GM18870 (cell line): ENCODE data around the gene GNRHR.
"Not testable (repeated sequence)": the region's sequence is repeated elsewhere in the genome, so short reads cannot be mapped to it uniquely, and the experiment has no call there.

Experiments
- ATAC-seq: cut with Tn5 transposase; IDR thresholded peaks from one replicate; pipeline ENCODE4 v1.9.1; 2021; ENCODE audit warnings: moderate library complexity; ENCODE audit not compliant: unreplicated experiment

GNRHR gene, protein sequence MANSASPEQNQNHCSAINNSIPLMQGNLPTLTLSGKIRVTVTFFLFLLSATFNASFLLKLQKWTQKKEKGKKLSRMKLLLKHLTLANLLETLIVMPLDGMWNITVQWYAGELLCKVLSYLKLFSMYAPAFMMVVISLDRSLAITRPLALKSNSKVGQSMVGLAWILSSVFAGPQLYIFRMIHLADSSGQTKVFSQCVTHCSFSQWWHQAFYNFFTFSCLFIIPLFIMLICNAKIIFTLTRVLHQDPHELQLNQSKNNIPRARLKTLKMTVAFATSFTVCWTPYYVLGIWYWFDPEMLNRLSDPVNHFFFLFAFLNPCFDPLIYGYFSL

DNA sequence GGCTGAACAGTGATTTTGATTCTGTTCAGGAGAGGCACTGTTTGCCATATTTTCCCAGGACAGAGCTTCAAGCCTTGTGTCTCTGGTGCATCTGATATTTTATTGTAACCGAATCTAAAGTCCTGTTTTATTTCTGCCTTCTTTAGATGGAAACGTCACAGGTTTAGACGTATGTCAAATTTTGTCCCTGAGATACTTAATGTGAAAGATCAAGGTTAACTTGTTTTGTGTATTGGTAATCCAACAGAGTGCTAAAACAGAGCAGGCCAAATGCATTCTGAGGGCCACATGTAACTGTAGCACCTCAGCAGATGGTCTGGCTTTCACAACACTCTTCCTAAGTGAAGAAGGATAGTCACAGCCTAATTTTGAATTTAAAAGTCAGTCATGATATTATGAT is at the start of gene GNRHR:
Gene GNRHR, minus strand, starts transcription at position 101 of the 400 bp plus-strand sequence. Its CDS starts 53 bp downstream, at position 48.
- no peak for ATAC-seq

DNA sequence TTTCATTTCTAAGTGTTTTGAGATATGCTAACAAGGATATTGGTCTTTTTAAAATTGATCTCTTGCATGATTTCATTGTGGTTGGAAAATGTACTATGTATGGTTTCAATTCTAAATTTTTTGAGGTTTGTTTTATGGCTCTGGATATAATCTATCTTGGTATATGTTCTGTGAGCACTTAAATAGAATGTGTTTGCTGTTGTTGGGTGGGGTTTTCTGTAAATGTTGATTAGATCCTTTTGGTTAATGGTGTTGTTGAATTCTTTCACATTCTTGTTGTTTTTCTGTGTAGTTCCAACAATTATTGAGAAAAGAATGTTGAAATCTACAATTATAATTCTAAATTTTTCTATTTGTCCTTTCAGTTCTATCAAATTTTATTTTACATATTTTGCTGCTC is 42.6 kb upstream of the GNRHR start:
- no peak for ATAC-seq

GRCh38 chr4:67790721-67791120 is 36.5 kb upstream of the GNRHR start:
- no peak for ATAC-seq

DNA sequence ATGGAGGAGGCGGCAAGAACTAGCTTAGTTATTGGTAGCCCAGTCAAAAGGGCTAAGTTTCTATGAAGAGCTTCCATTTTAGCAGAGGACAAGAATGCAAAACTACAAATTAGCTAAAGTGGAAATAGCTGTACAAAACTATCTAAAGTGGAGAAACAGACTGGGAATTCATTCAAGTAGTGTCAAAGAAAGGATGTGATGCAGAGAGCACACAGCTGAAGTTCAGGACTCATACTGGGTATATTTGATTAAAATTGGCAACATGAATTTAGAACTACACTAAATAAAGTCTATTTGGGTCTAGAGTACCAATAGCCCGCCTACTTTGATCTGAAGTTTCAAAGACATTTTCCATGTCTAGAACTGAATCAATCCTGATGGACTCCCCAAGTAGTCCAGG is 33.1 kb upstream of the GNRHR start:
- ATAC-seq: no peak

DNA sequence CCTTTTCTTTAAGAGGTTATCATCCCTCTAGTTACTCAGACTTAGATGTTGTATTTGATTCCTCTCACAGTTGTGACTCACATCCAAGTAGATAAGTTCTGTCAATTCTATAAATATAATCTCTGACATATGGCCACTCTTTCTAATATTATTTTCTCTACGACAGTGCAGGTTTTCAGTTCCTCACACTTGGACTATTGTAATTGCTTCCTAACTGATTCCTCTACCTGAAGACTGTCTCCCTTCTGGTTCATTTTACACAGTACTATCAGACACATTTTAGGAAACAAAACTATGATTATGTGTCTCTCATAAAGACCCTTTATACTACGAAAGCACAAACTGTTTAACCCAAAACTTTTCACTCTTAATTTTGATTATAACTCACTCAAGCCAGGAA is 31.3 kb upstream of the GNRHR start:
- ATAC-seq: no peak

DNA sequence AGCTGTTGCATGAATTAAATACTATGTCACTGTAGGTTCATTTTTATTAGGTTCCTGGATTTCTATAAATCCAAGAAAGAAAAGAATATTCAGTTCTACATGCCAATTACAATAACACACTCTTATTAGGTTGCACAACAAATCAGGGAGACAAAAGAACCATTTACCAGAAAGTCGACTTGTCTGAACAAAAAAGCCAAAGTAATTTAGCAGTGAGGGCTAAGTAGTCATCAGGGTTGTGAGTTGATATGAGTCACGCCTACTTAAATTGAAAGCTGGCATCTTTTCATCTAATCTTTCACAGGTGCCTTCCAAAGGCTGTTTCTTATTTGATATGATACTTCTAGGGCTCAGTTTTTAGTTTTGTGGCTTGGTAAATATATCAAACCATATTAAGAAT is 25.4 kb upstream of the GNRHR start:
- no peak for ATAC-seq

GRCh38 chr4:67776746-67777145 is 22.6 kb upstream of the GNRHR start:
- ATAC-seq: no peak

GRCh38 chr4:67770422-67770821 is 16.2 kb upstream of the GNRHR start:
- no peak for ATAC-seq

- no peak for ATAC-seq
These were observed 11.7 kb upstream of the GNRHR start for GRCh38 chr4:67765928-67766327.

GRCh38 chr4:67765401-67765800 is 11.2 kb upstream of the GNRHR start:
- ATAC-seq: no peak

DNA sequence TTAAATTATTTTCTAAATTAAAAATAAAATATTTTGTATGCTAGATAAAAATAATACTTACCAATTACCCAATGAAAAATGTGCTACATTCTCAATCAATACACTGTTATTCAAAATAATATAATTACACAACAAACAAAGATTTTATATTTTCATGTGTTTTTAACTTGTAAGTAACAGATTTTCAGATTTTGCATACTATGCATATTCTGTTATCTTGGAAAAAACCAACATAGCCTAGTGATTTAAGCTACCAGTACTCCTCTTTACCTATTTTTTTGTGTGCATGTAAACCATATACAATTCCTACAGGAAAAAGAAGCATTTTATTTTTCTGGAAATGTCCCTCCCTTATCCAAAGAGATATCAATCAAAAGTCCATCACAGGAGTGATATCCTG is 10.0 kb upstream of the GNRHR start:
- ATAC-seq: no peak

GRCh38 chr4:67762086-67762485 is 7.9 kb upstream of the GNRHR start:
- ATAC-seq: peak; percentile 100

GRCh38 chr4:67756991-67757390 is 2.8 kb upstream of the GNRHR start:
- not testable (repeated sequence) for ATAC-seq

DNA sequence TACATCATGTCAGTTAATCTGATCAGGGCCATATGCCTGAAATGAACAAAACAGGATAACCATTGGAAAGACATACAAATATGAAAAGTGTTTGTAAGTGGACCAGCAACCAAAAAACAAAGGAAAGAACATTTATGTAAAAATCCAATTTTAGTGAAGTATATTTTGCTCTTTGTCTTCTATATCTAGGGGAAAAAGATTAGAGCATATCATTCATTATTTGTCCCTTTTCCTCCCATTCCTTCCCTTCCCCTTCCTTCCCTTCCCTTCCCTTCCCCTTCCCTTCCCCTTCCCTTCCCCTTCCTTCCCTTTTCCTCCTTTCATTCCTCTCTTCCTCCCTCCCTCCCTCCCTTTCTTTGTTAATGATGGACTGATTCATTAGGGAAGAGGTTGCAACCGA is 1.8 kb upstream of the GNRHR start:
- no peak for ATAC-seq

DNA sequence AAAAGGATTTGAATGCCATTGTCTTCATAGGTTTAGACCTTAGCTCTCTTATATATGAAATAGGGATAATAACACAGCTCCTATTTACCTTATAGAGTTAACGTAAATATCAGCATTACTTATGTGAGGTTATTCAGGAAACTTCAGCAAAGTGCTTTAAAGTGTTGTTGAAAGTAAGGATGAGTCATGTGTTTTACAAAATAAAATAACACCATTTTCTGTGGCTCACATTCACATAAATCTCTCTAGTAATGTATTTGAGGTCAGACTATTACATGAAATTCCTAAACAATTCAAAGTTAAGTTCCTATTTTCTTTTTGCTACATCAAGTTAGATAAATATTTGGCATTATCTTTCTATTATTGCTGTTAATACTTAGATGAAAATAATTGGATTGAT is 2.9 kb downstream of the GNRHR start:
- ATAC-seq: no peak

DNA sequence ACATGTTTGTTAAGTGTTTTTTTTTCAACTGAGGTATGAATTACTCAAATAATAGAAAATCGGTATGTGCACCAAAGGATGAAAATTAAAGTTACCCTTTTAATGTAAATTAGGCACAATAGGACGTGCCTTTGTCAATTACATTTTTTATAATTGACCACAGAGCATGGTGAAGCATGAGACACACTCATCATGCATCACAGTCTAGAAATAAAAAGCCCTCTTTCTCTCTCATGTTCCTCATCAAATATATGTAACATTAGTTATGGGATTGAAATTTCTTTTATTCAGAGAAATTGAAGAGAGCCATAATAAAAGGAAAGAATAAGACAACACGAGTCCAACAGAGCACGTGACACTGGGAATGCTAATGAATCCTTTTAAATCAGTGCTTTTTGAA is 3.5 kb downstream of the GNRHR start:
- ATAC-seq: no peak

GRCh38 chr4:67749286-67749685 is 4.9 kb downstream of the GNRHR start:
- ATAC-seq: no peak

- ATAC-seq: peak; percentile 48
These were observed 7.2 kb downstream of the GNRHR start for GRCh38 chr4:67746797-67747495.

DNA sequence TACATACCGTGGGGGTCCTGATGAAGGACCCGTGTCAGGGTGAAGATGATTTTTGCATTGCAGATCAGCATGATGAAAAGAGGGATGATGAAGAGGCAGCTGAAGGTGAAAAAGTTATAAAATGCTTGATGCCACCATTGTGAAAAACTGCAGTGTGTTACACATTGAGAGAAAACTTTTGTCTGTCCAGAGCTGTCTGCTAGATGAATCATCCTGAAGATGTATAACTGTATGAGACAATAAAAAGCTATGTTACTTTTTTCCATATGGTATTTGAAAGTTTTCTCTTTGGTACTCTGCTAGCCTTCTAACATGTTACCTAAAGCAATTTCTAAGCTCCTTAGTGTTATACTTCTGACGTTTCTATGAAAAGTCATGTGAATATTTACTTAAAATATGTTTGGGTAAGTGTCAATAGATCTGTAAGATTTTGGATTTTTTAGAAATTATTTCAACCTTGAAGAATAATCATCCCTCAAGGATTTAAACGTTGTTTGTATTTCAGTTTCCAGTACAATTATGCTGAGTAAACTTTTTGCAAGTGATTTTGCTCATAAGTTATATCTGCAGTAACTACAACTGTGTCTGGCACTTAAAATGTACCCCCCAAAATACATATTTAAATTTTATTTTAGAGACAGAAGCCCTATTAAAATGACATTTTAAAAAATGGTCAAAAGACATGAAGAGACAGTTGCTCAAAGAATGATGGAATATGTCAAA is 9.5 kb downstream of the GNRHR start:
- no peak for ATAC-seq

DNA sequence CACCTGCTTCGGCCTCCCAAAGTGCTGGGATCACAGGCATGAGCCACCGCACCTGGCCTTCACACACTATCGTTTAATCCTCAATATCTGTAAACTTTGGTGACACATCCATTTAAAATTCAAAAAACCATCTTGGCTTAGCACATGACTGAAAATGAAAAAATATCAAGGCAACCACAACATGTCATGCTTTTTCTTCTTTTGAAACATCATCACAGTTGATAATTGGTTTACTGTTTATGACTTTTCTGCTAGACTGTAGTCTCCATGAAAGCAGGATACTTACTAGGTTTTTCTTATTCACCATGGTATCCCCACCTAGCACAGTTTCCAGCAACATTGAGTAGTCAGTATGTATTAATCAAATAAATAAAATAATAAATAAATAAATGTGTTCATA is 11.0 kb downstream of the GNRHR start:
- ATAC-seq: no peak

DNA sequence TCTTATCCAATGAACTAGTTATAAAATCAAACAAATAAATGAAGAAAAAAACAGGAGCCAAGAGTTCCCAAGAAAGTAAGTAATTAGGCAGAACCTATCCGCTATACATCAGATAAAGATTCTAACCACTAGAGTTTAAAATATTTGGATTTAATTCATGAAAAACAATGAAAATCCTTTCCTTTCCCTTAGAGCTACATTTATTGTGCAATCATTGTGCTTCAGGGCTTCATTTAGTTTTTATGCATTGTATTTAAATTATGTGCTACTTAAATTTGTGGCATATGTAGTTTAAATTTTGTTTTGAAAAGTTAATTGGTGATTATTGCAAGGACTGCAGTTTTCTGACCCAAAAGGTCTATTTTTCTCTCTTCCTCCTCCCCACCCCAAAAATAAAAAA is 17.9 kb downstream of the GNRHR start:
- no peak for ATAC-seq

DNA sequence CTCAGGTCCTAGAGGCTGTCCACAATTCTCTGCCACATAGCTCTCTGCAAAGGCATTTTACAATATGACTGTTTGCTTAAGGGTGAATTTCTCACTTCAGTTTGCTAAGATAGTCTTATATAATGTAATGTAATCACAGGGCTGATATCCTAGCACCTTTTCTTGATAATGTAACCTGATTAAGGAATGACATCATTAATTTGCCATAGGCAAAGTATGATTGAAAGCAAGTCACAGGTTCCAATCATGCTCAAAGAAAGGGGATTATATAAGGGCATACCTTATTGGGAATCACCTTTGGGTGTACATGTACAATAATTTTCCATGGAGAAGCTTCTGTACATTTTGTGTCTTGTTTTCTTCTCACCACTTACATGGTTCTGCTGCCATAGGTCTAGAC is 18.9 kb downstream of the GNRHR start:
- no peak for ATAC-seq
